Measurements from ENCODE around the gene AHRR.

The AHRR gene

DNA sequence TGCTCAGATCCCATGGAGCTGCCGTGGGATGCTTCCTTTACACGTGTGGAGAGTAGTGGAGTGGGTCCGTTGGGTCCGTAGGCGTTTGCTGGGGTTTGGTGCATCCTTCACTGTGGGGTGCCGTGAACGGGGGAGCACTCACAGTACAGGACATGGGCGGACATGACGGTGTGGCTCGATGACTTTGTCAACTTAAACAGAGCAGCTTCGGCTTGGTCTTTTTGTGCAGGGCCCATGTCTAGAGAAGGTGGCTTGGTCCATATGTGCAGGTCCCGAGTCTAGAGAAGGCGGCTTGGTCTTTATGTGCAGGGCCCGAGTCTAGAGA, 95.1 kb downstream of the AHRR start:
- DNase-seq (ENCODE audit: low spot score) = no peak

DNA sequence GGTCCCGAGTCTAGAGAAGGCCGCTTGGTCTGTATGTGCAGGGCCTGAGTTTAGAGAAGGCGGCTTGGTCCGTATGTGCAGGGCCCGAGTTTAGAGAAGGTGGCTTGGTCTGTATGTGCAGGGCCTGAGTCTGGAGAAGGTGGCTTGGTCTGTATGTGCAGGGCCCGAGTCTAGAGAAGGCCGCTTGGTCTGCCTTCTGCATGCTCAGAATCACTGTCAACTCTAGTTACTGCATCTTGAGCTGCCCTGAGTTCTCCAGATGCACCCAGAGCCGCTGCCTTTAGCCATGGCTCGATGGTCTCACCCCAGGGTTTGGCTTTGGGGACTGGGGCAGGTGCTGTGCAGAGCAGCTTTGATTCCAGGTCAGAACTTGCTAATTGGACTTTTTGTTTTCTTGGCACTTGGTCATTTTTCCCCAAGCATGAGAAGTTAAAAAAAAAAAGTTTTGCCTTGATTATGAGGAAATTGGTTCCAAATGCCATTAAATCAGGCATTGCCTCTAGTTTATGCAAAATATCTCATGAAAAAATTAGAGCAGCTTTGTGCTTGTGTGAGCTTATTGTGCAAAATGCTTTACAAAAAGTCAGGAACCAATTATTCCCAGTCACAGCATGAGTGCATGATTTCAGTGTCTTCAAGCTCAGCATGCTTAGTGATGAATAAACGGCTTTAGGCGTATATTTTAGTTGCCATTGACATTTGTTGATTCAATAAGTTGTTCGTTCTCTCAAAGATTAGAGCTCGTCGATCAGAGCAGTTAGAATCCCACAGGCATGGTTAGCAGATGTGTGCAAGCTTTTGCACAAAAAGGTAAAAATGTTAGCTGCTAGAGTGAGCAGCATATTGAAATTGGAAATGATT, 96.0 kb downstream of the AHRR start:
- DNase-seq (ENCODE audit: low spot score) = no peak

DNA sequence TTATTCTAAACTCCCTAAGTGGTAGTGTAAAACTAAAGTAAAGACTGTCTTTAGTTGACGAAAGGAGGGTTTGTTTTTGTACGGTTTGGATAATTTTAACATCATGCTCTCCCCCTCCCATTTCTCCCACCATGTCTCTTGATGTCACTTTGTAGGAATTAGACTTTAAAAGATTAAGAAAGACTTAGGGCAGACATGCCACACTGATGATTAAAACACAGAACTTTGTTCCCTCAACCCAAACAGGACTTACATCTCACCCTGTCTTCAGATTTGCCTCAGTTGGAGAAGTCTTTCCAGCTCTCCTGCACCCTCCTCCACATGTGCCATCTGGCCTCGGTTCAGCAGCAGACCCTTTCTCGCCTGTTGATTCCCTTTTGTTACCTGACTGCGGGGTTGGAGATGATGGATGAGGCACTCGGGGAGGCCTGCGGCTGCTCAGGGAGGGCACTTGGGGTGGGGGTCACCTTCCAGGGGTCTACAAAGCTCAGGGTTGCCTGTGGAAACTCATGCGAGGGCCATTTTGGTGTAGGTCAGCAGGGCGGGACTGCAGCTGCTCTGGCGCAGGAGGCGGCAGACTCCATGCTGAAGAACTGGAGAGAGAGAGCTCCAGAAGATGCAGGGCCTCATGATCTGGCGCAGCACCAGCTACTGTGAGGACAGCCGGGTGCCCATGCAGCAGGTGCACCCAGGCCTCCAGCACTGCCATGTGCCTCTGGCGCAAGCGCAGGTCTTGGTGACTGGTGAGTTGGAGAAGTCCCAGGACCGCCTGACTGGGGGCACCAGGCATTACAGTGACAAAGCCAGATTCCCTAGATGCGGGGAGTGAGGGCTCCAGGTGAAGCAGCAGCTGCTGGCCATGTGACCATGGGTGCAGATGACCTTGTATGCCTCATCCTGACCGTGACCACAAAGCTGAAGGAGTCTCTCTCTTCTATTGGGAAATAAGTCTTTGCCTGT, 96.9 kb downstream of the AHRR start:
- DNase-seq (ENCODE audit: low spot score) = no peak

DNA sequence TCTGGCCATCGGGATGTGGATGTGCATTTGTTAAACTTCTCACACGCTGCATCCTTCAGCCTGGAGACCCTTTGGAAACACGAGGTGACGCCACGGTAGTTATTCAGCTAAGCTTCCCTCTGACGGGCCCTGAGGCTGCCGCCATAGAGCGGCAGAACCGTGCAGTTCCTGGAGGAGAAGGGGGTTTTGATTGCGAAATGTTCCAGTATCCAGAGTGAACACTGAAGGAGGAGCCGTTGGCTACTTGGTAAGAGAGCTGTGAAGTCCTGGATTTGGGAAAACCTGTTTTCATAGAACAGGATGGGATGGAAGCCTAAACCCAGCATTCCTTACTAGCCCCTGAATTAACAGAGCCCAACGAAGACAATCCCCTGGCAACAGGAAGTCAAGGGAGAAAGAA, 98.5 kb downstream of the AHRR start:
- no peak for DNase-seq (ENCODE audit: low spot score)

DNA sequence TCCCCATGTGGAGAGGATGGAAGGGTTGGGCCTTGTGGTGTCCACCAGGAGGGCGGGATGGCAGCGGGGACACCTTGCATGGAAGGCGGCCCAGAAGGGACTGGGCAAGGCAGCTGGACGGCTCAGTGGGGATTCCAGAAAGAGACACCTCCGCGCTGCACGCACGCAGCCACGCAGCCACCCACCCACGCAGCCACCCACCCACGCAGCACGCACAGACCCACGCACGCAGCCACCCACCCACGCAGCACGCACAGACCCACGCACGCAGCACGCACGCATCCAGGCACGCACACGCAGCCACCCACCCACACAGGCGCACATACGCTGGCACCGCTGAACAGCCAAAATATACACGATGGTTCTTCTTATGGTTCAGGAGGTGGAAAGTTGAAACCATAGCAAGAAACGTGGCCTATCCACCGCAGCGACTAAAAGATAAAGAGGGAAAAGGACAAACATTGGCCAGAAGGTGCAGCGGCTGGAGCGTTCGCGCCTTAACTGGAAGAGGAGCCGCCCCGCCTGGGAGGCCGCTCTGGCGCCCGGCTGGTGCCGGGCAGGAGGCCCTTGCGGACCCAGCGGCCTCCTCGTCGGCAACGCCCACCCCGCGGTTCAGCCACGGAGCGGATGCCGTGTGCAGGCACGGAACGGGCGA, 99.2 kb downstream of the AHRR start:
- no peak for DNase-seq (ENCODE audit: low spot score)

DNA sequence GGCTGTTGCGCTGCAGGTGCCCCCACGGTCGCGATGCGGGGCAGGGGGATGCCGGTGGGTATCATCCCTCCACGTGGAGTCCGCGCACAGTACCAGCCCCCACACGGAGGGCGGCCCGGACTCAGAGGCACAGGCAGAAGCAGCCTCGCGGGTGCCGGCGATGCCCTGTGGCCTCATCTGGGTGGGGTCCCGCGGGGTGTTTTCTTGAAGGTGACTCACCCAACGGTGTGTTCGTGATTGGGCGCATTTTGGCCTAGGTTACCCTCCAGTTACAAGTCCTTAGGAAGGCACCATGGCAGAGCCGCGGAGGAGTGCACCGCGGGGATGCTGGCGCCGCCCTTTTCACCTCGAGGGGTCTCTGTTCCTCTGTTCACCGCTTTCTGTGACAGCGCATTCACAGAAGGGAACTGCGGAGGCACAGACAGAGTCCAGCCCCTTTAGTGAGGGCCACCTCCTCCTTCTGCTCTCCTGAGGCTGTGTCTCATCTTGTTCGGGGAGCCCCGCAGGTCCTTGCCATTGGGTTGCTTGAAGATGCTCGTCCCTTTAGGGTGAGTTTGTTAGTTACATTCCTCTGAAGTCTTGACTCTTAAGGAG, 99.9 kb downstream of the AHRR start:
- DNase-seq (ENCODE audit: low spot score) = no peak

DNA sequence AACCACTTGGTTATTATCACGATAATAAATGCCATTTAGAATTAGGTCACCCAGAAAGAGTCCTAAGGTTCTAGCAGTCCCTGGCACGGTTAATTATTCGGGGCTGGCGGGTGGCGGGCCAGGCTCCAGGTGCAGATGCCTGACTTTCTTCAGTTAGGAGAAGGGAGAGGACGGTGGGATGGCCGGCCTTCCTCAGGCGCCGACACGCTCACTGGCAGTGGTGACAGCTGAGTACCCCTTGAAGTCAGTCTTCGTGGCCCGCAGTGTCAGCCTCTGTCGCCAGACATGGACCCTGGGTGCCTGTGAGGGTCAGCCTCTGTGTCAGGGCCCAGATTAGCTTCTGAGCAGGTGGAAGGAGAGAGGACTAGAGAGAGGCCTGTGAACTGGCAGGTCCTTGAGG, 100.4 kb downstream of the AHRR start:
- DNase-seq (ENCODE audit: low spot score) = no peak

DNA sequence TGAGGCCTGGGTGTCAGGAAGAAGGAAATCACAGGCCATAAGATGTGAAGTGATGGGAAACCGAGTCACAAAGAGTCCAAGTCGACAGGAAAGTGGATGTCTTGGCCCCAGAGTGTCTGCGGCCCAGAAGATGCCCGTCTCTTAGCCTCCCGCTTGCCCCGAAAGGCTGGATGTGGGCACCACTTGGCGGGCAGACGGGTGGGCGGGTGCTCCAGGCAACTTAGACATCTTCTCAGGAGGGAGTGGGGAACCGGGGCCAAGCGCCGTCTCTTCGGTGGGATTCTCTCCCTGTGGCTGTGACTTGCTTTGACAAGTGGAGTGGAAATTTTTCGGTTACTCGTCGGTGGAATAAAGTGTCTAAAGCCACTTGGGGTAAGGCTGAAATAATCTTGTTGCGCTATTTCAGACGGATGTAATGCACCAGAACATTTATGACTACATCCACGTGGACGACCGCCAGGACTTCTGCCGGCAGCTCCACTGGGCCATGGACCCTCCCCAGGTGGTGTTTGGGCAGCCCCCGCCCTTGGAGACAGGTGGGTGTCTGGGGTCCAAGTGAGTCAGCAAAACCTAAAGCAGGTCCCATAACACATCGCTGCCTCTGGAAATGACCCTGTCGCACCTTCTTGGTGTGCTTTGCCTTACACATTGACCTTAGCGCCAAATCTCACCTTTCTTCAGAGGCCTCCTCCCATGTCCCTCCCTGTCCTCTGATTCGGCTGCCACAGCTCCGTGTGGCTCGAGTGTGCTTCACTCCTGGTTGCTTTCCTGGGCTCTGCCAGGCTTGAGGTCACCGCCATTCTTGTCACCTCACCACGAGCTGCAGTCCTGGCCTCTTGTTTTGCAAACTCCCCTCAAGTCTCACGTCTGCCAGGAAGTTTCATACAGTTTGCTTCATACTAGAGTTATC, 101.1 kb downstream of the AHRR start:
- DNase-seq (ENCODE audit: low spot score) = no peak

DNA sequence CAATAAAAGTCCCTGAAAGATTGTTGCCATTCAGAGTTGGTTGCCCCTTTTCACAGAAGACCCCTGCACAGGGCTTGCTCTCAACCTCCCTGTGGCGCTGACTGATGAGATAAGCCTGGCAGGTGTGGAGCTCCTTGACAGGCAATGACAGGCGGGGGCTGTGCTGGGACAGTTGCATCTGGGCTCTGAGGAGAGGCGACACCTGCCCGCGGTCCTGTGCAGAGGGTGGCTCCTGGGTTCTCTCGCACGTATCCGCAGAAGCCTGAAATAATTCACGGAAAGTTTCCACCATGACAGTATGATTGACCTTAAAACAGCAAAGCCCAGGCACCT, 101.7 kb downstream of the AHRR start:
- no peak for DNase-seq (ENCODE audit: low spot score)

DNA sequence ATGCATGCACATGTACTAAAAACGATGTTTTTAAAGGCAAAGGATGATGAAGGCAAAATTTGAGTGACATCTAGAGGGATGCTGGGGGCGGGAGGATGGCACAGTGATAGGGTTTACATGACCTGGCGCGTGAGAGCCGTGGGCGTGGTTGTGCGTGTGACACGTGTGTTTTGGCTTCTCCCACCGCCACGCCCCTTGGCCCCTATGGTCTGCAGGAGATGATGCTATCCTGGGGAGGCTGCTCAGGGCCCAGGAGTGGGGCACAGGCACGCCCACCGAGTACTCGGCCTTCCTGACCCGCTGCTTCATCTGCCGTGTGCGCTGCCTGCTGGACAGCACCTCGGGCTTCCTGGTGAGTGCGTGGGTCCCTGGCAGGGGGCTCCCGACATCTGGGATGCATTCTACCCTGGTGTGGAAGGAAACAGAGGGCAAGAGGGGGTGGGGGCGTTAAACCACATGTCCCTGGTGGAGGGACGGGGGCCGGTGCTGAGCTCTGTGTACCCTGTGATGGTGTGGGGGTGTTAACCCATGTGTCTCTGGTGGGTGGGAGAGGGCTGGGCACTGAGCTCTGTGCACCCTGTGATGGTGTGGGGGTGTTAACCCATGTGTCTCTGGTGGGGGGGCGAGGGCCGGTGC, 102.2 kb downstream of the AHRR start:
- no peak for DNase-seq (ENCODE audit: low spot score)

DNA sequence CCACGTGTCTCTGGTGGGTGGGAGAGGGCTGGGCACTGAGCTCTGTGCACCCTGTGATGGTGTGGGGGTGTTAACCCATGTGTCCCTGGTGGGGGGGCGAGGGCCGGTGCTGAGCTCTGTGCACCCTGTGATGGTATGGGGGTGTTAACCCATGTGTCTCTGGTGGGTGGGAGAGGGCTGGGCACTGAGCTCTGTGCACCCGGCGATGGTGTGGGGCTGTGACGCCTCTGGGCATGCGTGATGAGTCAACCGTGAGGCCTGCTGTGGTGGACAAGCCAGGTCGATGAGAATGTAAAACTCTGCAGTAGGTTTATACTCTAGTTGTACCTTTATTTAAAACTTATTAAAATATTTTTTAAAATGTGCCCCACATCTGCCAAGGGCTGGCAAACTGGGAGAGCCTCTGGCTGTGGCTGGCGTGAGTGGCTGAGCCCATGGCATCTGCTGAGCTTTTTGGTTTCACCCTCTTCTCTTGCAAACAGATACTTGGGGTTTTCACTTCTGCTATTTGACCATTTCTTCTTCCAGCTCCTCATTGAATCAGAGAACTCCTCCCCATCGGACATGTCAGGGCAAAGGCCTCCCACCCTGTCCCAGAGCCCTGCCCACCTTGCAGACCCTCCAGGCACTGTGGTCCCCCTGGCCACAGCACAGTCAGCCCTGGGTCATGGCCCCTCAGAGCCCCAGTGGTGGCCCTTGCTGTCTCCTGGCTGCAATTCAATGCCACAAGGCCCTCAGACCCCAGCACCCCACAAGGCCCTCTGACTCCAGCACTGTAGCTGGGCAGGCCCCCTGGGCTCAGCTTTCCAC, 103.0 kb downstream of the AHRR start:
- DNase-seq (ENCODE audit: low spot score) = no peak

DNA sequence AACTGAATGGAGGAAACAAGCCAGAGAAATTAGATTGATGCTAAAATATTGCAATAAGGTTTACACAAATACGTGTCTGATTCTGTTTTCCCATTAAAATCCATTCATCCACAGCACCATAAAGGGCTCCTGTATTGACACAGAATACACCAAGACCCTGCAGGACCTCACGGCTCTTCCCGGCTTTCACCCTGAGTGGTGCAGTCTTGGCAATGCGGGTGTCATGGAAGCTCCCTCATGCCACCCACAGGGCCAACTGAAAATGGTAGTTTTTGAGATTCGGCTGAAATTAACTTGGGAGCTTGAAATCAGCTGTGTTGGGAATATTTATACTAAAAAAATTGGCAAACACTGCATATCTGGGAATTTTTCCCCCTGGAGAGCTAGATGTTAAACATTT, 104.2 kb downstream of the AHRR start:
- DNase-seq (ENCODE audit: low spot score) = no peak

DNA sequence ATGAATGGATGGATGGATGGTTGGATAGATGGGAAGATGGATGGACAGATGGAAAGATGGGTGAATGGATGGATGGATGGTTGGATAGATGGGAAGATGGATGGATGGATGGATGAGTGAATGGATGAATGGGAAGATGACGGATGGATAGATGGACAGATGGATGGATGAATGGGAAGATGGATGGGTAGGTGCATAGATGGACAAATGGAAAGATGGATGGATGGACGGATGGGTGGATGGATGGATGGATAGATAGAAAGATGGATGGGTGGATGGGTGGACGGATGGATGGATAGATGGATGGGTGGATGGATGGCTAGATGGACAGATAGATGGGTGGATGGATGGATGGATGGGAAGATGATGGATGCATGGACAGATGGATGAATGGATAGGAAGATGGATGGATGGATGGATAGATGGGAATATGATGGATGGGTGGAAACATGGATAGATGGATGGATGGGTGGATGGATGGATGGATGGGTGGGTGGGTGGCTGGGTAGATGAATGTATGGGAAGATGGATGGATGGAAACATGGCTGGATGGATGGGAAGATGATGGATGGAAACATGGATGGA, 105.0 kb downstream of the AHRR start:
- DNase-seq (ENCODE audit: low spot score) = no peak

DNA sequence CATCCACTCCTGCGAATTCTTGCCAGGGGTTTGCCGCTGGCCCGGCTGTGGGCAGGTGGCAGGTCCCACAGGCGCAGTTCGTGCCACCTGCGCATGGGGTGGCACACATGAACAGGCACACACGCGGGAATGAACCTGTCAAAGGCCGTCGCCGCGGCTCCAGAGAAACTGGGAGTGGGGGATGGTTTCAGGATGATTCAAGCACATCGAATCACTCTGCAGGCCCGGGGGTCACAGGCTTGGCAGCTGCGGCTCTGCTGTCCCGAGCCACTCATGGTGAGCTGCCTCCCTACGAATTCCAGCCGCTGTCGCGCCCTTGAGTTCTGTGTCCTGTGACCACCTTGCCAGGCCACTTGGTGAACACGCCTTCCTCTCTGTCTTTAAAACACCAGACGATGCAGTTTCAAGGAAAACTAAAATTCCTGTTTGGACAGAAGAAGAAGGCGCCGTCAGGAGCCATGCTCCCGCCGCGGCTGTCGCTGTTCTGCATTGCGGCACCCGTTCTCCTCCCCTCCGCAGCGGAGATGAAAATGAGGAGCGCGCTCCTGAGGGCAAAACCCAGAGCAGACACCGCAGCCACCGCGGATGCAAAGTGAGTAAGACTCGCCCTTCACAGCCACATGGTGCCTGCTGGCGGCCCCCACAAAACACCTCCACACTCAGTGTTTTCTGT, 106.0 kb downstream of the AHRR start:
- no peak for DNase-seq (ENCODE audit: low spot score)

DNA sequence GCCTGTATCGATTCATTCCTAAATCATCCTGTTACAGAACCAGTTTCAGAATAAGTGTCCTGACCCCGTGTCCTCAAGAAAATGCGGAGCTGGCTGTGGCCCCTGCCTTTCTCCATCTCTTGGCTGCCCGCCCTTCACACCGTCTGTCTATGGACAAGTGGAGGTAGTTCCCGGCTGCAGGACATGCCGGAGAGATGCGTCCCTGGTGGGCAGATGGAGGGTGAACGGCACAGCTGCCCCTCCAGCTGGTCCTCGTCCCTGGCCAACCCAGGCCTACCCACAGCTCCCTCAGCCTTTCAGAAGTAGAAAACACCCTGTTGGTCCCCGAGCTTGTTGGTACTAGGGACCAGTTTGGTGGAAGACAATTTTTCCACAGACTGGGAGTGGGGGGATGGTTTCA, 106.7 kb downstream of the AHRR start:
- DNase-seq (ENCODE audit: low spot score) = no peak

DNA sequence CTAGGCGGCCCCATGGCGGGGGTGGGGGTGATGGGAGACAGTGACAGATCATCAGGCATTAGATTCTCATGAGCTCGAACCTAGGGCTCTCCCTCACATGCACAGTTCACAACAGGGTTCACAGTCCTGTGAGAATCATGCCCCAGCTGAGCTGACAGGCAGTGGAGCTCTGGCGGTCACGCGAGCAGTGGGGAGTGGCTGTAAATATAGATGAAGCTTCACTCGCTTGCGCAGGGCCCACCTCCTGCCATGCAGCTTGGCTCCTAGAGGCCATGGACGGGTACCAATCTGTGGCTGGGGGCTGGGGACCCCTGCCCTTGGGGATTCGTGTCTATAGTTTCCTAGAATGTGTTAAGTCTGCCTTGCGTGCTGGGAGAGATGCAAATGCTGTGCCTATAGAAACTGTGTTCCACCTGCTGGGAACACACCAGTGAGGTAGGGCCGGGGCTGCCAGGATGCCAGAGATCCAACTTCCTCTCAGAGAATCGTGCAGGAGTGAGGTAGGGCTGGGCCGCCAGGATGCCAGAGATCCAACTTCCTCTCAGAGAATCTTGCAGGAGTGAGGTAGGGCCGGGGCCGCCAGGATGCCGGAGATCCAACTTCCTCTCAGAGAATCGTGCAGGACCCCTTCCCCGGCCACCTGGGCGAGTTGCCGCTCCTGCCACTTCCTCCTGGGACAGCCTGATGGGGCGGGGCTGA, 107.4 kb downstream of the AHRR start:
- no peak for DNase-seq (ENCODE audit: low spot score)

DNA sequence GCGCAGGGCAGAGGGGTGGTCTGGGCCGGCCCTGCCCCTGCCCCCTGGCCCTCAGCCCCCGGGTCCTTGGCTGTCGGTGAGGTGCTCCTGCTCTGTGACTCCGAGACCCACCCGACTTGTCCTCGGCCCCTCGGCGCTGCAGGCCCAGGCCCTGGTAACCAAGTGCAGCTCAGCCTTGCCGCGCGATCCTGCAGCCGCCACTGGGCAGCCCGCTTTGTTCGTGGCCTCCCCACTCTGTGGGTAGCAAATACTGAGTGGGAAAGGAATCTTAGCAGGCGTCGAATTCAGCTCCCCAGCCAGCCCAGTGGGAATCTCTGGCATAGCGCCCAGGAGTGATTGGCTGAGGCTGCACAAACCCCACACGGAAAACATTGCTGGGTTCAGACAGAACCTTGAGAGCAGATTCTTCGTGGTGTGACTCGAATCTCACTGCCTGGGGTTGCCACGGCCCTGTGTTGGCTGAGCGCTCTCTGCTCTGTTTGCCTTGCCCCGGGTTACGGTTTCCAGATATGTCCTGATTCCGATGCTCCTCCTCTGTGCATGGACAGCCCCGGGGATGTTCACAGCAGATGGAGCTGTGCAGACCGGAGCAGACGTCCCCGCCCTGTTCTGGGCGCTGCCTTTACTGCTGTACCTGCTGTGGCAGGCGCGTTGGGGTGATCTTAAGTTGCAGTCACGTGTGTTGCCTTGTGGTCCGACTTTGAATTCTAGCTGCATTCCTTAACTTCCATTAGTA, 108.1 kb downstream of the AHRR start:
- peak; percentile 62 for DNase-seq (ENCODE audit: low spot score)
